Measurements from ENCODE around the gene RHO.

Gene RHO

DNA sequence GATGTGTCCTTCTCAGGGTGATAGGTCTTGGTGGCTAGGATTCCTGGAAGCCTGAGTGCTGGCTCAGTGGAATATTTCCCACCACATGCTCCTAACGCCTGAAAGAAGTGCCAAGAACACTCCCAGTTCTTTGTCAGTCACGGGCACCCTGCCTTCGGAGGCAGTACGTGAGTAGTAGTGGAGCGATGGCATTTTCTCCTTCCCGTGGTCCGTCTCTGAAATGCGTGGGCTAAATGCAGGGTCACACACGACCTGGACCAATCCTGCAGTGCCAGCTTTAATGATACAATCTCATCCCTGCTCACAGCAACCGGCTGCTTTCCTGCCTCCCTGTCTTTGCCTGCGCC lies 29.1 kb downstream of the RHO start:
- H3K36me3 ChIP-seq (ENCODE audit: control insufficient read depth in 1 of 2, insufficient read depth in 2 of 2, low read length in 2 of 2) = peaks cover 3 to 9% of the 10 kb centered on the region in 2 donors
- H3K4me1 ChIP-seq (ENCODE audit: control insufficient read depth in 1 of 2, insufficient read depth in 2 of 2, low read length in 2 of 2) = peaks cover 0 to 44% of the 10 kb centered on the region in 2 donors
- H3K27ac ChIP-seq (ENCODE audit: low read length) = no peak overlapping the region
- H3K27me3 ChIP-seq (ENCODE audit: low read depth, low read length) = no peaks in the 10 kb centered on the region
- no peaks in the 10 kb centered on the region for H3K9me3 ChIP-seq (ENCODE audit: control insufficient read depth in 1 of 2, low read length in 2 of 2)
- H3K4me3 ChIP-seq (ENCODE audit: low read depth in 1 of 2, low read length in 2 of 2) = no peak overlapping the region

DNA sequence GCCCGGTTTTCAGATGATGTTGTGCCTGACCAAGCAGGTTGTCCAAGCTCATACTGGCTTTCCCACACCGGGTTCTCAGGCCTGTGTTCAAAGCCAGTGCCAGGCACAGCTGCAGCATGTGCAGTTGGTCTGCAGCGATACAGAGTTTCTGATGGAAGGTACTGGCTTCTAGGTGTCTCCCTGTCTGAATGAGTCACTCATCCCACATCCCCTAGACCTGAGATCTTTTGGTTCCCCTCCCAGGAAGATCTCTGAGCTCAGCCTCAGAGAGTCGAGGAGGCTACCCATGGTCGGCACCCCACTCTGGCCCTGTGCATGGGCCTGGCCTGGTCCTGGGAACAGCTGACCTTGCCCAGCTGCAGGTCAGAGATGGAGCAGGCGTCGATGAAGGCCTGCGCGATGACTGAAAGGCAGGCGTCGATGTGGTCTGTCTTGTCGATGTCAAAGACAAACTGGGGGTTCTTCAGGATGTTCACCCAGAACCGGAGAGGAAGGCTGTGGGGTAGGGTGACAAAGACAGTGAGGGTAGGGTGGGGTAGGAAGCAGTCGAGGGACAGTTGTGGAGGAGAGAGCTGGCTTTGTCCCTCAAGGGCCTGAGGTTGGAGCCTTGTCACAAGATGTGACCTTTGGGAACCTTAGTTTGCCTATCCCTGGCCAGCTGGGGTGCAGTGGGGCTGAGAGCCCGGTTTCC lies 29.8 kb downstream of the RHO start:
- peaks cover 0 to 44% of the 10 kb centered on the region in 2 donors for H3K4me1 ChIP-seq (ENCODE audit: control insufficient read depth in 1 of 2, insufficient read depth in 2 of 2, low read length in 2 of 2)
- no peak overlapping the region for H3K27ac ChIP-seq (ENCODE audit: low read length)
- H3K27me3 ChIP-seq (ENCODE audit: low read depth, low read length) = no peaks in the 10 kb centered on the region
- no peaks in the 10 kb centered on the region for H3K9me3 ChIP-seq (ENCODE audit: control insufficient read depth in 1 of 2, low read length in 2 of 2)
- peaks cover 10 to 16% of the 10 kb centered on the region in 2 donors for H3K36me3 ChIP-seq (ENCODE audit: control insufficient read depth in 1 of 2, insufficient read depth in 2 of 2, low read length in 2 of 2)
- no peak overlapping the region for H3K4me3 ChIP-seq (ENCODE audit: low read depth in 1 of 2, low read length in 2 of 2)

- Histone ChIP-seq H3K9me3 (ENCODE audit: control insufficient read depth in 1 of 2, low read length in 2 of 2) (no peaks in the 10 kb centered on the region), H3K27ac (ENCODE audit: low read length) (no peak overlapping the region), H3K4me1 (ENCODE audit: control insufficient read depth in 1 of 2, insufficient read depth in 2 of 2, low read length in 2 of 2) (peaks cover 0 to 47% of the 10 kb centered on the region in 2 donors), H3K36me3 (ENCODE audit: control insufficient read depth in 1 of 2, insufficient read depth in 2 of 2, low read length in 2 of 2) (peaks cover 10 to 19% of the 10 kb centered on the region in 2 donors), H3K4me3 (ENCODE audit: low read depth in 1 of 2, low read length in 2 of 2) (no peak overlapping the region), H3K27me3 (ENCODE audit: low read depth, low read length) (no peaks in the 10 kb centered on the region)
Observed at GRCh38 chr3:129558772-129559564, 30.5 kb downstream of the RHO start.

- H3K4me1 ChIP-seq (ENCODE audit: control insufficient read depth in 1 of 2, insufficient read depth in 2 of 2, low read length in 2 of 2) = peaks cover 0 to 47% of the 10 kb centered on the region in 2 donors
Observed at GRCh38 chr3:129559565-129560079, 31.2 kb downstream of the RHO start.

DNA sequence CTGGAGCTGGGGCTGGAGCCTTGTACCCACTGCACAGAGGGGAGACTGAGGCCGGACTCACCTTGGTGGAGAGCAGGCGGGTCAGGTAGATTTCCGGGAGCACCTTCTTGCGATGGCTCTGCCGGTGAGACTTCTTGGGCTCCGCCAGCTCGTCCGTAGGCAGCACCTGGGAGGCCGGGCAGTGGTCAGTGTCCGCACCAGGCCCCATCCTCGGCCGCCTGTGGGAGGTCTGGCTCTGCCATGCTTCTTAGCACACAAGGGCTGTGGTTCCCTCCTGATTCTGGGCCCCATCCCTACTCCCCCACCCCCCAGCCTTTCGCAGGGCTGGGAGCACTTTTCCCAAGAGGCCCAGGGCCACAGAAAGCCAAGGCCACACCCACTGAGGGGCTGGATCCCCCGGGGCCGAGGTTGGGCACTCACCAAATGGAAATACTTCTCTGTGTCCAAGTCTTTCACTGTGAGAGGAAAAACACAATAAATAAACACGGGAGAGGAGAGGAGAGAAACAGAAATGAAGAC lies 31.9 kb downstream of the RHO start:
- Histone ChIP-seq H3K9me3 (ENCODE audit: control insufficient read depth in 1 of 2, low read length in 2 of 2) (no peaks in the 10 kb centered on the region), H3K4me1 (ENCODE audit: control insufficient read depth in 1 of 2, insufficient read depth in 2 of 2, low read length in 2 of 2) (peaks cover 0 to 46% of the 10 kb centered on the region in 2 donors), H3K27me3 (ENCODE audit: low read depth, low read length) (no peaks in the 10 kb centered on the region), H3K36me3 (ENCODE audit: control insufficient read depth in 1 of 2, insufficient read depth in 2 of 2, low read length in 2 of 2) (peaks cover 13 to 22% of the 10 kb centered on the region in 2 donors), H3K4me3 (ENCODE audit: low read depth in 1 of 2, low read length in 2 of 2) (peak overlapping the region; percentile 1 to 2), H3K27ac (ENCODE audit: low read length) (peak overlapping the region; percentile 80)

More at GRCh38 chr3:129559565-129560079, 31.2 kb downstream of the RHO start:
- H3K27me3 ChIP-seq (ENCODE audit: low read depth, low read length) = no peaks in the 10 kb centered on the region
- H3K27ac ChIP-seq (ENCODE audit: low read length) = no peak overlapping the region
- H3K9me3 ChIP-seq (ENCODE audit: control insufficient read depth in 1 of 2, low read length in 2 of 2) = no peaks in the 10 kb centered on the region
- no peak overlapping the region for H3K4me3 ChIP-seq (ENCODE audit: low read depth in 1 of 2, low read length in 2 of 2)
- H3K36me3 ChIP-seq (ENCODE audit: control insufficient read depth in 1 of 2, insufficient read depth in 2 of 2, low read length in 2 of 2) = peaks cover 13 to 19% of the 10 kb centered on the region in 2 donors

DNA sequence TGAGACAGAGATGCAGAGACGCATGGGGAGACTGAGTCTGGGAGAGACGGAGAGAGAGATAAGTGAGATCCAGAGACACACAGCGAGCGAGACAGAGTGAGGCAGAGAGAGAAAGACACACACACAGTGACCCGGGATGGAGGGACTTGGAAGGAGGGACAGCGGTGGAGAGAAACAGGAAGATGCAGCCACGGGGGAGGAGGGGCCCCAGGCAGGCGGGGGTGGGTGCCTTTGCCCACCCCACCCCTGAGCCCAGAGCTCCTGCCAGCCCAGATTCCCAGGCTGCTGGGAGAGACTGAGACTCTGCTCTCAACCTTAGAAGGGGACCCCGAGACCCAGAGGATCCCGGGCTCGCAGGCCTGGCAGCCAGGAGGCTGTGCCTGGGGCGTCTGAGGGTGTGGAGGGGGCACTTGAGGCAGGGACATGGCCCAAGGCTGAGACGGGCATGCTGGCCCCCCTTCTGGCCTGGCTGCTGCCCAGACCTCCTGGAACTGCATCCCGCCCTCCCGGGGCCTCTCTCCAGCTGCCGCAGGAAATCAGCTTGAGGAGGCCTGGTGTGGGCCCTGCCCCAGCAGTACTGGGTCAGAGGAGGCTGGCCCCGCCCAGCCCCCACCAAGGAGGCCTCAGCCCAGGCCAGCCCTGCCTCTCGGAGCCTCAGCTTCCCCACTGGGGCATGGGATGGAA lies 32.6 kb downstream of the RHO start:
- peak overlapping the region; percentile 1 to 2 for H3K4me3 ChIP-seq (ENCODE audit: low read depth in 1 of 2, low read length in 2 of 2)
- H3K4me1 ChIP-seq (ENCODE audit: control insufficient read depth in 1 of 2, insufficient read depth in 2 of 2, low read length in 2 of 2) = peaks cover 0 to 41% of the 10 kb centered on the region in 2 donors
- peaks cover 17 to 26% of the 10 kb centered on the region in 2 donors for H3K36me3 ChIP-seq (ENCODE audit: control insufficient read depth in 1 of 2, insufficient read depth in 2 of 2, low read length in 2 of 2)
- H3K27ac ChIP-seq (ENCODE audit: low read length) = peak overlapping the region; percentile 80
- no peaks in the 10 kb centered on the region for H3K9me3 ChIP-seq (ENCODE audit: control insufficient read depth in 1 of 2, low read length in 2 of 2)
- H3K27me3 ChIP-seq (ENCODE audit: low read depth, low read length) = no peaks in the 10 kb centered on the region

DNA sequence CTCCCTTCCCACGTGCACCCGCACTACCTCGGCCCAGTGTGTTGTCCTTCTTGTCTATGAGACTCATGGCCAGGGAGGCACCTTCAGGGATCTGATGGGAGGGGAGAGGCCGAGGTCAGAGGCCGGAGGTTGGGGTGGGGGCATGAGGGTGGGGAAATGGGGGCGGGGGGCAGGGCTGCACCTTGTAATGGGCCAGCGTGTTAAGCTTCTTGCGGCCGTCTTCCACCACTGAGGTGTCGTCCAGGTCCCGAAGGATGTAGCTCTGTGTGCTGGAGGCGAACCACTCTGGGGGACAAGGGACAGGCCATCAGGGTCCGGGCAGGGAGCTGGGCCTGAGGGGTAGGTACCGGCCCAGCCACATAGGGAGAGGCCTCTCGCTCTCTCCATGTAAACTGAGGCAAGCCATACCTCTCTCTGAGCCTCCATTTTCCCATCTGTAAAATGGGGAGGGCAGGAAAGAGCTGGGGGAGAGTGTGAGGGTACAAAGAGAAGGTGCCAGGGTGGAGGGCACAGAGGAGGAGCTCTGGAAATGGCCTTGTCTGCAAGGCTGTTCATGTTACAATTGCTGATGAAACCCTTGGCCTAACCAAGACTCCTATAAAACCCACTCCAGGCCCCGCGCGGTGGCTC lies 33.3 kb downstream of the RHO start:
- peaks cover 17 to 29% of the 10 kb centered on the region in 2 donors for H3K36me3 ChIP-seq (ENCODE audit: control insufficient read depth in 1 of 2, insufficient read depth in 2 of 2, low read length in 2 of 2)
- no peak overlapping the region for H3K27ac ChIP-seq (ENCODE audit: low read length)
- H3K4me1 ChIP-seq (ENCODE audit: control insufficient read depth in 1 of 2, insufficient read depth in 2 of 2, low read length in 2 of 2) = peaks cover 0 to 44% of the 10 kb centered on the region in 2 donors
- no peaks in the 10 kb centered on the region for H3K9me3 ChIP-seq (ENCODE audit: control insufficient read depth in 1 of 2, low read length in 2 of 2)
- no peak overlapping the region for H3K4me3 ChIP-seq (ENCODE audit: low read depth in 1 of 2, low read length in 2 of 2)
- H3K27me3 ChIP-seq (ENCODE audit: low read depth, low read length) = no peaks in the 10 kb centered on the region

DNA sequence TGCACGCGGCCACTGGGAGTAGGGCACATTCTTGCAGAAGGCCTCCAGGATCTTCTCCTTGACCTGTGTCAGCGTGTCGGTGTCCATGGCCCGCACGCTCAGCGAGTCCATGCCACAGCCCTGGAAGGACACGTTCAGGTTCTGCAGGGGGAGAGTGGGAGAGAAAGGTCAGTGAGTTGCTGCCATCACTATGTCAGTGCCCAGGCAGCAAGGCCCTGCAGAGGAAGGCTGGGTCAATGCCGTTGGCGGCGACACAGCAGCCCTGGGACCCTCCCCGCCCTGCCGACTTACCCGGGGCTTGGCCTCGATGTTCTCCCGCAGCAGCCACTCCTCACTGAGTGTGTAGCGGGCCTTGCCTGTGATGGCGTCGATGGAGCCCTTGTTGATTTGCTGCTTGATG lies 34.4 kb downstream of the RHO start:
- no peaks in the 10 kb centered on the region for H3K27me3 ChIP-seq (ENCODE audit: low read depth, low read length)
- H3K9me3 ChIP-seq (ENCODE audit: control insufficient read depth in 1 of 2, low read length in 2 of 2) = no peaks in the 10 kb centered on the region
- no peak overlapping the region for H3K27ac ChIP-seq (ENCODE audit: low read length)
- peaks cover 17 to 35% of the 10 kb centered on the region in 2 donors for H3K36me3 ChIP-seq (ENCODE audit: control insufficient read depth in 1 of 2, insufficient read depth in 2 of 2, low read length in 2 of 2)
- H3K4me1 ChIP-seq (ENCODE audit: control insufficient read depth in 1 of 2, insufficient read depth in 2 of 2, low read length in 2 of 2) = peaks cover 0 to 54% of the 10 kb centered on the region in 2 donors
- H3K4me3 ChIP-seq (ENCODE audit: low read depth in 1 of 2, low read length in 2 of 2) = no peak overlapping the region

- Histone ChIP-seq H3K36me3 (ENCODE audit: control insufficient read depth in 1 of 2, insufficient read depth in 2 of 2, low read length in 2 of 2) (peaks cover 17 to 32% of the 10 kb centered on the region in 2 donors), H3K4me1 (ENCODE audit: control insufficient read depth in 1 of 2, insufficient read depth in 2 of 2, low read length in 2 of 2) (peaks cover 0 to 55% of the 10 kb centered on the region in 2 donors), H3K27ac (ENCODE audit: low read length) (no peak overlapping the region), H3K4me3 (ENCODE audit: low read depth in 1 of 2, low read length in 2 of 2) (no peak overlapping the region), H3K27me3 (ENCODE audit: low read depth, low read length) (no peaks in the 10 kb centered on the region), H3K9me3 (ENCODE audit: control insufficient read depth in 1 of 2, low read length in 2 of 2) (no peaks in the 10 kb centered on the region)
Observed at GRCh38 chr3:129563332-129563731, 34.9 kb downstream of the RHO start.

DNA sequence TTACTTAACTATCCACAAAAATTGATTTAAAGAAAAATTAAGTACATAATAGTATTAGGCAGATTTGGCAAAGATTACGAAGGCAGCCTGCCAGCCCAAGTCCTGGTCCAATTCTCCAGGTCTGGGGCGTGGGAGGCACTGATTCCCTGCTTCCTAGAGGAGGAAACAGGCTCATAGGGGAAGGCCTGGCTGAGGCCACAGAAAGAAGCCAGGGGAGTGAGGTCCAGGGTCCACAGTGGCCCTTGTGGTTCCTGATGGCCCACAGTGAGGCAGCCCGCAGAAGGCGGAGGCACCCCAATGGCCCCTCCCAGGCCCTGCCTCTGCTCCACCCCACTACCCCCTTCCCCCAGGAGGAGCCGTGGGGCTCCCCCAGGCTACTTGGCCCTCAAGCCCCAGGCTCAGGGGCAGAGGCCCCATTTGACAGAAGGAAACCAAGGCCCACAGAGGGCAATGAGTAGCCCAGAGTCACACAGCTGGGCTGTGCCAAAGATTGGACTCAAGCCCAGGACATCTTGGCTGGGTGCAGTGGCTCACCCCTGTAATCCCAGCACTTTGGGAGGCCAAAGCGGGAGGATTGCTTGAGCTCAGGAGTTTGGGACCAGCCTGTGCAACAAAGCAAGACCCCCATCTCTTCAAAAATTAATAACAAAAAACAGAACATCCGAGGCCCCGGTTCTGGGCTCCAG lies 35.6 kb downstream of the RHO start:
- Histone ChIP-seq H3K36me3 (ENCODE audit: control insufficient read depth in 1 of 2, insufficient read depth in 2 of 2, low read length in 2 of 2) (peaks cover 17 to 30% of the 10 kb centered on the region in 2 donors), H3K27me3 (ENCODE audit: low read depth, low read length) (no peaks in the 10 kb centered on the region), H3K4me3 (ENCODE audit: low read depth in 1 of 2, low read length in 2 of 2) (no peak overlapping the region), H3K9me3 (ENCODE audit: control insufficient read depth in 1 of 2, low read length in 2 of 2) (no peaks in the 10 kb centered on the region), H3K4me1 (ENCODE audit: control insufficient read depth in 1 of 2, insufficient read depth in 2 of 2, low read length in 2 of 2) (peaks cover 0 to 51% of the 10 kb centered on the region in 2 donors), H3K27ac (ENCODE audit: low read length) (no peak overlapping the region)
